NCI-H2196 (cell line): ENCODE measurements around the gene LAPTM4A.
"Not testable (repeated sequence)": the region's sequence is repeated elsewhere in the genome, so short reads cannot be mapped to it uniquely, and the experiment has no call there.

Source experiments
- DNase-seq: peaks from one replicate; lab custom pipeline; 2025; ENCODE audit not compliant: unreplicated experiment; lab: John Stamatoyannopoulos, UW

The LAPTM4A gene

DNA sequence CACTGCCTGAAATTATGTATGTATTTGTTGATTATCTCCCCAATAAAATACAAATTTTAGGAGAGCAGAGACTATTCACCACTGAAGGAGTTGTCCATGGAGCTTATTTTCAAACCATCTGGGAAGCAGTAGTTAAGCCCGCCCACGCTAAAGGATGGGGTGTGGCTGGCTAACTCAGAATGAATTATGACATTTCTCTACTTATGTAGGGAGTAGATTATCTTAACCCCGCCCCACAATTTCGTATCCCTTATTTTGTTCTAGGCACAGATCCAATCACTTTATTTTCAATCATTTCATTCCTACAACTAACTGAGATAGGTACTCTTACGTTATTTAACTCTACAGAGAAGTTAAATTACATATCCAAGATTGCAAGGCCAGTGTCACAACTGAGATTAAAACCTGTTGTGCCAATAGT is 1.4 kb upstream of the LAPTM4A start:
- DNase-seq = peak; percentile 45

DNA sequence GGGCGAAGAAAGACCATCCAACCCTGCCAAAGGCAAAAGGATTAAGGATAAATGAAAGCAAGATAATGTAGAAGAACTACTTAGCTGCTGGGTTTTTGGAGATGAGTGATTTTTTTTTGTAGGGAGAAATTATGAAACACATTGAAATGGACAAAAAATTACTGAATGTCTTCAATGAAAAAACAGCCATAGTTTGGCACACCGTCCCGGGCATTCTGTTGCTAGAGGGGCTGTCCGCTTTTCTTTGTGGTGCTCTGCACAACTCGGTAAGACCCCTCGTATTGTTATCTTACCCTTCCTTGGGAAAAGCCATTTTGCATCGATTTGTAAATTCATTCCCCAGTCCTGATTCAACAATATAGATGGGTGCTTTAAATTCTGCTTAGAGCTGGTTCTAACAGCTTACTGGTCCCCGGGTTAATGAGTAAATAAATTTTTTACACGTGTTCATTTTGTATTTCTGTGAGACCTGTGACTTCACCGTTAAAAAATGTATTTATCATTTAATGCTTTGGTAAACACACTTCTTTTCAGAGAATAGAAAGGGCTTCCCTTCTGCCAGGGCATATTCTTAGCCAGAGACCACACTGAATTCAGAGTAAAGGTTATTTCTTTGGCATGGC is 912 bp upstream of the LAPTM4A start:
- peak; percentile 23 for DNase-seq

DNA sequence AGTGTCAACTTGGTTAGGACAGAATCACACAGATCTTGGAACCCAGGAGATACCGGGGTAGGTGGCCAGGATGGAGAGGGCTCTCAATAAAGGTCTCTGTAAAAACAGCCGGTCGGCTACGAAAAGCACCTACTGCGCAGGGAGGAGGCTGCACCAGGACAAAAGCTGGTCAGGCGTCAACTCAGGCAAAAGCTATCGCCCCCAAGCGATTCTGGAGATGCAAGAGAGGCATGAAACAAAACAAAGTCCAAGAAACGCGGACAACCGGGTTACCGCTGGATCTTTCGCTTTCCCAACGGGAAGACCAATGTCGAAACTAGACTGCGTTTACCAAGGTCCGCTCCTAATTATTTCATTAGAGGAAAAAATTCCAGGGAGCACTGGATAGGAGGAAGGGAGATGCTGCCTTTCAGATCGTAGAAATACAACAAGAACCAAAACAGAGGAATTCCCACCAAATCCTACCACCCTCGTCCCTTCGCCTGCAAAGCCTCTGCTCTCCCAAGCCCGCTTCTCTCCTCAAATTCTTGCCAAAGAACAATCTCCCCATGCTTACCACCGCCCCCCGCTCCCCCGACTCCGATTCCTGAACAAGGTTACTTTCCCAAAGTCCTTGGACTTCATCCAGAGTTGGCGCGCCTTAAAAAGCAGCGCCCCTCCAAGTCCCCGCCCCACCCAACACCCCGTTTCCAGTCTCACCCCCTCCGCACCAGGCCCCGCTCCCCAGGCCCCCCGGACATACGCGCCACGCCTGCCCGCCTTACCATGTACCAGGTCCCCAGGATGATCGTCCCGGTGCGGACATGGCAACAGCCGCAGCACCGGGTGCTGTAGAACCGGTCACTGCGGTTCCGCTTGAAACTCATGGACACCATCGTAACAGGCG is 539 bp downstream of the LAPTM4A start:
- DNase-seq = peak; percentile 36

DNA sequence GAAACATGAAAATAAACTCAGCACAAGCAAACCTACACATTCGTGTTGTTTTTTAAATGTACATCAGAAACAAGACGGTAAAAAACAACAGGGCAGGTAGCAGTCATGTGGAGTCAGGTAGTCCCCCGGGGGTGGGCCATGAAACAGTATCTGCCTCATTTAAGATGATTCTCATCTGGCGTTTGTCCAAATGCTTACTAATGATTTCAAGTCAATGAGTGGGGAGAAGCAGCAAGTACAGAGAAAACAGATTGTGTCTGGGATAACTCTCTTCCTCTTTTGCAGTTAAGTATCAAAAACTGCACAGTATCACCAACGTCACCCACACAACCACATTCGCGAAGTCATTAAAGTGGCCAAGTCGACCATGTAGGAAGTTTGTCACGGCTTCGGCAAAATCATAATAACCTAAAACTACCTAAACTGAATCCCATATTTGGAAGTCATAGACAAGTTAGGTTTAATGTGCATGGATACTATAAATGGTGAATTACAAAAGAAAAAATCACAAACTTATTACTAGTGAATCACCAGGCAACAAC is 1.3 kb downstream of the LAPTM4A start:
- no peak for DNase-seq

DNA sequence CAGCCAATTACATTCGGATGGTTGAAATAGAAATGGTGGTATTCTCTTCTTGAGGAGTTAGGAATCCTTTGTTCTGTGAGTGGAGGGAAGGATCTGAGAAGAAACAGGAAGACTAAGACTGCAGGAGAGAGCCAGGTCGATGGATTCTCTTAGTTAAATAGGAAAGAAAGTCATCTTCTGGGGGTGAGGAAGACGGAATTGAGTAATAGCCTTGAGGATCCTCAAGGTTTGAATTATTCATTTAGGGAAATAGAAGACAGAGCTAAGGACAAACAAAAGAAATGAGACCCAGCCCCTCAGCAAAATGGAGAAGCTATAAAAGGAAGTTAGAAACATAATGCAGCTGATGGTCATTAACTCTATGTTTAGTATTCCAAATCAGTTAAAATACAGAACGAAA is 1.8 kb downstream of the LAPTM4A start:
- no peak for DNase-seq

DNA sequence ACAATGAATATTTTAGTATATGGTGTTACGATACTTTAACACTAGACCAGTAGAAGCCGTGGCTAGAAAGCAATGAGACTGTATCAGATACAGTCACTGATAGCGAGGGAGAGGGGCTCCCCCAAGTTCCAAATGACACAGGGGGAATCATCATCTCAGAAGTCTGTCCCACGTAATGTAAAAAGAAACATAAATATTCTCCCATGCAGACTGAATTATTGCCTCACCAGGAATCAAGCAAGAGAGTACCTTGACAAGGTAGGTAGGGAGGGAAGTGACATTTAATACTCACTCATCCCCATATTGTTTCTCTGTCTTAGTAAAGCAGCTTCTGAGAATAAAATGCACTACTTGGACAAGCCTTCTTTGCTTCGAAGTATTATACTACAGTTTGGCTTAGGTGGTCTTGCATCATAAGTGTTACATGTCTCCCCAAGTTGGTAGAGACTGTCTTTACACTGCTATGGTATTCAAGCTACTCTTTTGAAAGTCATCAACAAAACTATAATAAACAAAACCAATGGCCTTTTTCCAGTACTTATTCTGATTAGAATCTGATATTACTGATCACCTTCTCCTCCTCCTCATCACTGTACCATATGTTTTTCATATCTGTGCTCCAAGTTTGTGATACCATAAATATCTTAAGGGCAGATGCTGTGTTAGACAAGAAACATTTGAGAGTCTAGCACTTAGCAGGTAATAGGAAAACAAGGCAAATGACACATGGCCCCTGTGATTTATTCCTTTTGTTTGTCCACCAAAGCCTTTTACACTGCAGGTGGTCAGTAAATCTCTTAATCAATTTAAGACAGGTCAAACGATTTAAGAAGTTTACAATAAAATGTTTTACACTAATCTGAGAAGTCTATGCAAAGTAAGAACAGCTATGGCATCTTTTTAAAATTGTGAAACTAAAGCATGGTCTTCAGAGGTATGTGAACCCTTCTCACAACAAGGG is 2.7 kb downstream of the LAPTM4A start:
- DNase-seq = no peak

DNA sequence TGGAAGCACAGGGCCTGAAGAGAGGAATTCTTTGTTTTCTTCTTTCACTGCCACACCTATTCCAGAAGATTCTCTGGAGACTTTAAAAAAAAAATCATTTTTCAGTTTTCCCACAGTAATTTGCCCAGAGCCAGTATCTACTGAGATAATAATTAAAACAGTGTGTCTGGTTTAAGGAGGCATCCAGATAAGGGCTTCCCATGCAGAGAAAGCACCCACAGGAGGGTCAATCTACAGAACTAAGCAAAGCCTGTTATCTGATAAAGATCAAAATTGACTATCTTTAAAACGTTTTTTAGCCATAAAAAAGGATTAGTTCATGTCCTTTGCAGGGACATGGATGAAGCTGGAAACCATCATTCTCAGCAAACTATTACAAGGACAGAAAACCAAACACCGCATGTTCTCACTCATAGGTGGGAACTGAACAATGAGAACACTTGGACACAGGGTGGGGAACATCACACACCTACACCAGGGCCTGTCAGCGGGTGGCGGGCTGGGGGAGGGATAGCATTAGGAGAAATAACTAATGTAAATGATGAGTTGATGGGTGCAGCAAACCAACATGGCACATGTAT is 5.6 kb downstream of the LAPTM4A start:
- DNase-seq = not testable (repeated sequence)

DNA sequence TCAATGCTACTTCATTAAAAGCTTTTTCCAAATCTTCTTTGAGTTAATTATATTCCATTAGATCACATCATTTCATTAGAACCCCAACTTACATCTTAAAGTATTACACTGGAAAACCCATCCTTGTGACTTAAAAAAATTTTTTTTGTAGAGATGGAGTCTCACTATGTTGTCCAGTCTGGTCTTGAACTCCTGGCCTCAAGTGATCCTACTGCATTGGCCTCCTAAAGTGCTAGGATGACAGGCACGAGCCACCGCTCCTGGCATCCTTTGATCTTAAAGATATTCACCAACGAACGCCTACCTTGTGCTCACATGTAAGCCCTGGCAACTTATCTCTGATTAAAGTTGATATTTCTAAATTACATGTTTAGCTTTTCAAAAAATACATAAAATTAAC is 6.7 kb downstream of the LAPTM4A start:
- no peak for DNase-seq

DNA sequence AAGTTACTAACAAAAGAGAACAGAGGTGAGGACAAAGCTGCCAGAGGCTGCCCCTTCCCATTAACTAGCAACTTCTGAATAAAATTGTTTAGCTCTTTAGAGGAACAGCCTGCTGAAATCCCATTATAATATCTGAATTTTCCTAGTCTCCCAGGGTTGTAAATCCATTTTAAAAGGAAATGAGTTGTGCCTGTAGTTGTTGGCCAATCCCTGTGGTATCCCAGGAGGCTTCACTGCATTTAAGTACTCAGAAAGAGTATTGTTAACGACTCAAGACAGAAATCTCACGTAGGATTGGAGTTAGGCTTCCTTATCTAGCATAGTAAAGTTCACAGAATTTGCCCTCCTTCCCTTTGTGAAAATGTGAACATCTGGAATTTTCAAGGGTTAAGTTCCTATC is 8.9 kb downstream of the LAPTM4A start:
- DNase-seq = no peak

DNA sequence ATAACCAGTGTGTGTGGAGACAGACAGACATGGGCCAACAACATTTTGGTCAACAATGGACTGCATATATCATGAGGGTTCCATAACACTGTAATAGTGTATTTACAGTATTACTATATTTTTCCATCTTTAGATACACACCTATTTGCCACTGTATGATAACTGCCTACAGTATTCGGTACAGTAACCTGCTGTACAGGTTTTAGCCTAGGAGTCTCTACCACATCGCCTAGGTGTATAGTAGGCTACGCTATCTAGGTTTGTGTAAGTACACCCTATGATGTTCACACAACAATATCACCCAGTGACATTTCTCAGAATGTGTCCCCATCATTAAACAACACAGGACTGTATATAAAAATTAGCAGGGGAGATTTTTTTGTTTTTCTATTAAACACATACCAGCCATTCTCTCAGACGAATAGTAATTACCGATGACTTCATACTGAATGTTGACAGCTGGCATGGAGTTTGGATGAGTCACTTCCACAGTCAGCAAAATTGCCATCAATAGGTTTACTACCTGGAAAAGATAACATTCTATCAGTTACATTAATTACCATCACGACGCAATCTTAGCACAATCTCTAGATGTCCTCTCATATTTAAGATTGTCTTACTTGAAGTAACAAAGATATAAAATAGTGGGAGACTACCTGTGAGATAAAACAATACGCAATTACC is 10.8 kb downstream of the LAPTM4A start:
- DNase-seq = no peak

DNA sequence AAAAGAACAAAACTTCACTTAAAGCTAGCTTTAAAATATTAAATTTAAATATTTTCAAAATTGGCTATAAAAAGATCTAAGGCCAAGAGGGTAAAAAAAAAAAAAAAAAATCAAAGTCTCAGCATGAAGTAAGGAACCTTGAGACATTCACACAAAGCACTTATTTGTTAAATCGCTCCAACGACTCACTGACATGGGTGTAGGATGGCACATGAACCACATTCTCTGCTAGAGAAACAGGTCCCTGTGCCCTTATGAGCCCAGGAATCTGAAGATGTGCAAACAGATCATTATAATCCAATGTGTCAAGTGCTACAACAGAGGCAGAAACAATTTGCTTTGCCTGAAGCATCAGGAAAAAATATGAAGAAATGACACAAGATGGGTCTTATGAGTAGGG is 13.8 kb downstream of the LAPTM4A start:
- no peak for DNase-seq

DNA sequence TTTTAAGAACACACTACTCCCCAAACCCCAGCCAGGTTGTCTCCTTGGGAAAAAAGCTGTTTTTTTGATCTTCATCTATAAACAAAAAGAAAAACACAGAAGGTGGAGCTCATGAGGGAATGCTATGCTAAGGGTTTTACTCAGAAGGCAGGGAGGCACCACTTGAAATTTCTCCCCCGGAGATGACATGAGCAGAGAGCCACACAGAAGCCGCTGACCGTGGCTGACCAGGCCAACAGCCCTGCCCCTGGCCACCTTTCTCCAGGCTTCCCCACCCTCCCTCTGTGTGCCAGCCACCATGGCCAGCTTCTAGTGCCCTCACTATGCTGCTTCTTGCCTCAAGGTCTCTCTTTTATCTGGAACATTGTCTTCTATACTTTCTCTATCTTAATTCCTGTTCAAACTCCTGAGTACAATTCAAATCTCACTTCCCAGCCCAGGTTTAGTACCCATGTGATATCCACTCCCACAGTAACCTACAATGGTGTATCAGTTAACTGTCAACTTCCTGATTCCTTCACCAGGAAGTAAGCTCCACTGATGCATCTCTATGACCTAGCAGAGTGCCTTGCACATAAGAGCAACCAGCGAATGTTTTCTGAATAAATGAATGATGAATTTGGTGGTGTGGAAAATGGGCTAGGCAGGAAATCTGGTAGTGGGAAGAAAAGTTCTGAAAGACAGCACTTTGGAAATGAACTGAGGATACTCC is 15.3 kb downstream of the LAPTM4A start:
- DNase-seq = no peak

DNA sequence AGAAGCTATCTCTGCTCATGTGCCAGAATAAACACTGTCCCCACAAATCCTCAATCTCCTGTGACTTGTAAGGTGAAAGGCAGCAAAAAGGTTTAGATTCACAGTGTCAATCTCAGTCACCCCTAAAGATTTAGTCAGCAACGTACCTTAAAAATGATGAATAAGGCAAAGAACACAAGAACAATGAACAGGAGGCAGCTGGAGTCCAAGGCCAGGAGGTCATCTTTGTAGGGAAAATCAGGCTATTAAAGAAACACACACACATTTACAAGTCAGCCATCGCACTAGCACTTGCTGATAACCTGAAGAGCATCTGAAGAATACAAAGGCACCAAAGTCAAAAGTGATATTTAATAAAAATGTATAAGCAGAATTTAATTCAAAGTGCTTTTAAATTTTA is 16.6 kb downstream of the LAPTM4A start:
- no peak for DNase-seq

DNA sequence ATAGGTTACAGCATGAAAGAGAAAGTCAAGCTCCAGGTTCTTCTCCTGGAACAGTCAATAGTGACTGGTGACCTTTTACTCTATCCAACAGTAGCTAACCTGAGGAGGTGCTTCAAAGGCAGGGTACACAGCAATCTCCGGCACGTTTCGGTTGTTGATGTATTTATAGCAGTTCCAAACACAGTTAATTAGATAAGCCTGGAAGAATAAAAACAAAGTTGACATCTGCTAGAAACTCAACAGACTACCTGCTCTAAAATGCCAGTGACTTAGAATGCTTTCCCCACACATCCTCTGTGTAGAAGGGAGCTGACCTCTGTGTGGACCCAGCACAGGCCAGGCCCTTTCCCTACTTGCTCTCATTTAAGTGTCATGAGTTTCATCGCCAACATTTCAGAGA is 17.2 kb downstream of the LAPTM4A start:
- no peak for DNase-seq

DNA sequence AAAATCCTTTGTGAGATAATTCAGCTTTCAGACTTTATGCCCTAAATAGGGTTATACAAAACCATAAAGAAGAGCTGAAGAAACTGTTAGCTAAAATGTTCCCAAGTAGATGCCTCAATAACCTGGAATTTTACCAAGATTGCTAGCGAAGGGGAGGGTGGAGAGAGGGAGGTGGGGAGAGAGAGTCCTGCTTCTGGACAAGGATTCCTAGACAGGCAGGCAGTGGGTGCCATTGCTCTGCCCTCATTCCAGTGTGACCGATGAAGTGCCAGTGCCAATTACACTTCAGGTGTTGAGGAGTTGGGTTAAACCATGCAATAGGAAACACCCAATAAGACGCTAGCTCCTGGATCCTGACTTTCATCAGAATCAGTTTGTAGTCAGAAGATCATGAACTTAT is 18.1 kb downstream of the LAPTM4A start:
- no peak for DNase-seq

DNA sequence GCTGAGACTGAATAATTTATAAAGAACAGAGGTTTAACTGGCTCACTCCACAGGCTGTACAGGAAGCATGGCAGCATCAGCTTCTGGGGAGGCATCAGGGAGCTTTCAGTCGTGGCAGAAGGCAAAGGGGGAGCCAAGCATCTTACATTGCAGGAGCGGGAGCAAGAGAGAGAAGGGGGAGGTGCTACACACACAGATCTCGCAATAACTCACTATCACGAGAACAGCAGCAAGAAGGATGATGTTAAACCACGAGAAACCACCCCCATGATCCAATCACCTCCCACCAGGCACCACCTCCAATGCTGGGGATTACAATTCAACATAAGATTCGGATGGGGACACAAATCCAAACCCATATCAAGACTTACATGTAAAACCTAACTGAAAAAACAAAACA is 21.2 kb downstream of the LAPTM4A start:
- DNase-seq = no peak

DNA sequence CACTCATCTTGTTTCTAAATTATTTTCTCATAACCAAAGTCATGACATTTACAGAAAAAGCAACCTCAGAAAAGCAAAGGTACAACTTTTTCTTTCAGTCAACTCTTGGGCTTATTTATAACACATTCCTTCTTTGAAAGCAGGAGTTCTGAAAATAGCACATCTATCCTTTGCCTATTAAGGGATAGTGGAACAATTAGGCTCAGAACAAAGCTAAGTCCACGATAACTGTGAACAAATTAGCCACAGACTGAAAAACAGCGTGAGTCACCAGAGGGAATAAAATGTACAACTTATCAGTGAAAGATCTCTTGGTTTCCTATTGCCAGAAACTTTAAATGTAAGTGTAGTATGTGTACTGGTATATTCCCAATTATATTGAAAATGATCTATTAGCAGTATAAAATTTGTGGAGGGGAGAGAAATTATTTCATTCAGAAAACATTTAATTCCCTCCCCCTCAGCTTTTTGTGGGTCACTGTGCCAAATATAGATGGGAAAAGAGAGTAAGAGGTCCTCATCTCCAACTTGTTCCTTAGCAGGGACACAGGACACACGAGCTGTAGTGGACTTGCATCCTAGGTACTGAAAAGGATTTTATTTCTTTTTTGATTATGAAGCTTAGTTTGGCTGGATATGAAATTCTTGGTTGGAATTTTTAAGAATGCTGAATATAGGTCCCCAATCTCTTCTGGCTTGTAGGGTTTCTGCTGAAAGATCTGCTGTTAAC is 23.6 kb downstream of the LAPTM4A start:
- DNase-seq = no peak

DNA sequence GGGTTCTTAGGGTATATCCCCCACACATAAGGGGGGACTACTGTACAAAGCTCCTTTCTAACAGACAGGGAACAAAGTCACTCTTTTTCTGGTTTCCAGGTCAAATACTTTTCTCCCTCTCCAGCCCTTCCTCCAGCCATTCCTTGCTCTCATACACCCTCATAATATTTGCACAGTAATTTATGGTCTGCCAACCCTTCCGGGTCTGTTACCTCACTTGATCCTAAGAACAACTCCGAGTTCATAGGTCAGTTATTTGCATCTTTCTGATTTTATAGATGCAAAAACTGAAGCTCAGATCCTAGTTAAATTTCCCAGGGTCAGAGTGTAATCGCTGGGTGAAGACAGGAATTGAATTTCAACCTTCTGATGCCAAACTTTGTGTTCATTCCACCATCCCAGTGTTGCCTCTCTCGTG is 24.2 kb downstream of the LAPTM4A start:
- DNase-seq = no peak
